IMR-90 (cell line): ENCODE results near the gene SFXN2. TPM values are rescaled to one million over a fixed set of nuclear protein-coding genes. Genes with fewer than 3 reads are reported as not detected.

ENCODE experiments used
- ATAC-seq: fragments of 200-7000 bp; cut with Tn5 transposase; 2 replicates; pipeline ENCODE4 v1.9.1; 2020; ENCODE audit warnings: low read depth, mild to moderate bottlenecking, moderate library complexity
- BruUV-seq: library from RNA; stranded (reverse); fragments of 400-500 nt; replicated peaks from 2 replicates; lab custom pipeline; 2021; lab: Mats Ljungman, UMichigan
- CTCF ChIA-PET: fragments of 300-600 bp; formaldehyde crosslinking; extraction: SDS; loops from one replicate; lab custom pipeline; 2021; ENCODE audit warnings: antibody characterized with exemption; lab: Yijun Ruan, JAX
- POLR2A ChIA-PET: fragments of 300-600 bp; sonication (Branson Sonifier 250); formaldehyde crosslinking; loops from one replicate; lab custom pipeline; 2022; ENCODE audit warnings: antibody characterized with exemption; ENCODE audit not compliant: unreplicated experiment; lab: Charles Lee
- DNase-seq: peaks from one replicate; pipeline ENCODE4 v3.0.0; 2013
- H2AFZ ChIP-seq: replicated peaks from 2 replicates; pipeline ENCODE3; 2013; ENCODE audit warnings: low read length, mild to moderate bottlenecking; ENCODE audit not compliant: poor library complexity
- H2AK5ac ChIP-seq: 2 replicates; pipeline ENCODE4 v1.6.1; 2013; ENCODE audit warnings: low read depth, low read length, inconsistent platforms
- H2AK9ac ChIP-seq: replicated peaks from 2 replicates; pipeline ENCODE3; 2013; ENCODE audit warnings: mild to moderate bottlenecking, low read depth, low read length, moderate library complexity; ENCODE audit not compliant: poor library complexity
- H2BK120ac ChIP-seq: 2 replicates; pipeline ENCODE4 v1.6.1; 2013; ENCODE audit warnings: low read depth, low read length, inconsistent platforms
- H2BK15ac ChIP-seq: 3 replicates; pipeline ENCODE4 v1.6.1; 2013; ENCODE audit warnings: low read depth, low read length, inconsistent platforms
- H2BK20ac ChIP-seq: 2 replicates; pipeline ENCODE4 v1.6.1; 2013; ENCODE audit warnings: low read depth, mild to moderate bottlenecking, inconsistent platforms, low read length, moderate library complexity
- H2BK5ac ChIP-seq: 2 replicates; pipeline ENCODE4 v1.6.1; 2013; ENCODE audit warnings: mild to moderate bottlenecking, low read depth, low read length, inconsistent platforms; ENCODE audit not compliant: poor library complexity, severe bottlenecking
- H3K14ac ChIP-seq: replicated peaks from 2 replicates; pipeline ENCODE4 v1.6.1; 2013; ENCODE audit warnings: low read depth, low read length, inconsistent platforms
- H3K18ac ChIP-seq: 2 replicates; pipeline ENCODE4 v1.6.1; 2013; ENCODE audit warnings: low read depth, low read length, control low read depth
- H3K23ac ChIP-seq: 2 replicates; pipeline ENCODE4 v1.6.1; 2013; ENCODE audit warnings: low read depth, low read length, inconsistent platforms
- H3K27ac ChIP-seq: 2 replicates; pipeline ENCODE4 v1.5.1; 2013; ENCODE audit warnings: mild to moderate bottlenecking, control low read depth, low read length; ENCODE audit not compliant: insufficient read depth
- H3K27me3 ChIP-seq: 2 replicates; pipeline ENCODE4 v1.6.1; 2013; ENCODE audit warnings: low read length; ENCODE audit not compliant: control insufficient read depth, insufficient read depth
- H3K36me3 ChIP-seq: 2 replicates; pipeline ENCODE4 v1.6.1; 2013; ENCODE audit warnings: low read length, mixed read lengths; ENCODE audit not compliant: control insufficient read depth, insufficient read depth
- H3K4ac ChIP-seq: 2 replicates; pipeline ENCODE4 v1.6.1; 2013; ENCODE audit warnings: low read depth, low read length, inconsistent platforms
- H3K4me1 ChIP-seq: 2 replicates; pipeline ENCODE4 v1.6.1; 2013; ENCODE audit warnings: low read length, mixed read lengths; ENCODE audit not compliant: control insufficient read depth, insufficient read depth
- H3K4me2 ChIP-seq: 2 replicates; pipeline ENCODE4 v1.6.1; 2013; ENCODE audit warnings: low read depth, mild to moderate bottlenecking, control low read depth, low read length, moderate library complexity
- H3K4me3 ChIP-seq: 2 replicates; pipeline ENCODE4 v1.5.1; 2013; ENCODE audit warnings: low read depth, mild to moderate bottlenecking, control low read depth, low read length, moderate library complexity; ENCODE audit not compliant: insufficient read depth
- H3K56ac ChIP-seq: 2 replicates; pipeline ENCODE4 v1.6.1; 2013; ENCODE audit warnings: low read length, inconsistent platforms; ENCODE audit not compliant: insufficient read depth; ENCODE audit errors: extremely low read depth
- H3K79me1 ChIP-seq, 2 experiments: 2 replicates each; pipeline ENCODE4 v1.6.1; 2013; ENCODE audit warnings: low read length in 2 of 2, inconsistent platforms in 1 of 2, low read depth in 1 of 2
- H3K9ac ChIP-seq: 2 replicates; pipeline ENCODE4 v1.6.1; 2013; ENCODE audit warnings: low read depth, low read length, control low read depth
- H3K9me1 ChIP-seq: 2 replicates; pipeline ENCODE4 v1.6.1; 2013; ENCODE audit warnings: low read length, inconsistent platforms; ENCODE audit not compliant: insufficient read depth
- H3K9me3 ChIP-seq: 2 replicates; pipeline ENCODE4 v1.6.1; 2013; ENCODE audit warnings: low read length; ENCODE audit not compliant: control insufficient read depth, insufficient read depth
- H4K20me1 ChIP-seq: 2 replicates; pipeline ENCODE4 v1.6.1; 2013; ENCODE audit warnings: low read length, inconsistent platforms; ENCODE audit not compliant: insufficient read depth
- H4K5ac ChIP-seq: 2 replicates; pipeline ENCODE4 v1.6.1; 2013; ENCODE audit warnings: mild to moderate bottlenecking, low read depth, low read length, control low read depth
- H4K8ac ChIP-seq, 2 experiments: 2 replicates each; pipeline ENCODE4 v1.6.1; 2013; ENCODE audit warnings: low read depth in 2 of 2, low read length in 2 of 2, control low read depth in 1 of 2, inconsistent platforms in 1 of 2
- H4K91ac ChIP-seq: 2 replicates; pipeline ENCODE4 v1.6.1; 2013; ENCODE audit warnings: low read depth, low read length, inconsistent platforms; ENCODE audit not compliant: insufficient read depth
- MAFK ChIP-seq: IDR thresholded peaks from 2 replicates; pipeline ENCODE4 v1.6.1; 2012; ENCODE audit warnings: low read depth, low read length, improper control_type of control experiment
- POLR2A ChIP-seq: IDR thresholded peaks from 2 replicates; pipeline ENCODE4 v1.6.1; 2012; ENCODE audit warnings: mild to moderate bottlenecking, low read depth, low read length
- RAD21 ChIP-seq: IDR thresholded peaks from 2 replicates; pipeline ENCODE4 v1.6.1; 2012; ENCODE audit warnings: low read length, improper control_type of control experiment
- RCOR1 ChIP-seq: IDR thresholded peaks from 2 replicates; pipeline ENCODE4 v1.6.1; 2012; ENCODE audit warnings: mild to moderate bottlenecking, low read length, improper control_type of control experiment; ENCODE audit not compliant: insufficient replicate concordance
- SMC3 ChIP-seq: fragments of 150-350 bp; IDR thresholded peaks from 2 replicates; pipeline ENCODE4 v1.6.1; 2016; ENCODE audit warnings: low read depth, mild to moderate bottlenecking, antibody characterized with exemption, low read length, moderate library complexity
- WGBS, 2 experiments: methylation state at CpG; one replicate each; pipeline versions ENCODE4 v1.1.5 to v1.1.7; 2013; ENCODE audit warnings: missing lambda C conversion rate in 2 of 2; ENCODE audit not compliant: insufficient read length in 1 of 2; ENCODE audit errors: extremely low coverage in 2 of 2; 5-methylcytosine and 5-hydroxymethylcytosine counted together
- dilution Hi-C: fragments of 300-500 bp; cut with HindIII; formaldehyde crosslinking; loops from one replicate; pipeline ENCODE4 v1.14.3; 2018; ENCODE audit warnings: low sequenced_read_pairs; ENCODE audit not compliant: unreplicated experiment
- in situ Hi-C: fragments of 300-500 bp; cut with MboI; formaldehyde crosslinking; loops from 3 replicates; pipeline ENCODE4 v1.14.3; 2019; ENCODE audit warnings: low sequenced_read_pairs, inconsistent platforms, mixed read lengths
- intact Hi-C: fragments of 100-400 bp; cut with micrococcal nuclease; formaldehyde crosslinking; loops from 2 replicates; pipeline ENCODE4 v1.10.0; 2022
- polyA plus RNA-seq, 3 experiments: library from polyadenylated mRNA; depleted of rRNA; stranded (reverse); fragments of >200 nt; gene quantifications; 2 replicates each; pipeline ENCODE4 v1.2.3, GENCODE V29; 2012; ENCODE audit warnings: low replicate concordance in 1 of 3
- total RNA-seq: library from RNA; depleted of rRNA; stranded (reverse); fragments of >200 nt; gene quantifications from 2 replicates; pipeline ENCODE4 v1.2.3, GENCODE V29; 2012
- TF ChIP-seq, protein P1 (sequence below): fragments of 150-350 bp; IDR thresholded peaks from 2 replicates; pipeline ENCODE4 v1.6.1; 2017; ENCODE audit warnings: mild to moderate bottlenecking, antibody characterized with exemption, low read length, low read depth
- TF ChIP-seq, protein P2 (sequence below): conservative IDR thresholded peaks from 2 replicates; pipeline ENCODE4 v1.5.1; 2012; ENCODE audit warnings: mild to moderate bottlenecking, low read depth, low read length, improper control_type of control experiment

Gene SFXN2
- total and polyA plus RNA-seq, 2 of the 4 experiments (the other 2 are of a cell fraction), result 6.9 to 11.7 TPM

DNA sequence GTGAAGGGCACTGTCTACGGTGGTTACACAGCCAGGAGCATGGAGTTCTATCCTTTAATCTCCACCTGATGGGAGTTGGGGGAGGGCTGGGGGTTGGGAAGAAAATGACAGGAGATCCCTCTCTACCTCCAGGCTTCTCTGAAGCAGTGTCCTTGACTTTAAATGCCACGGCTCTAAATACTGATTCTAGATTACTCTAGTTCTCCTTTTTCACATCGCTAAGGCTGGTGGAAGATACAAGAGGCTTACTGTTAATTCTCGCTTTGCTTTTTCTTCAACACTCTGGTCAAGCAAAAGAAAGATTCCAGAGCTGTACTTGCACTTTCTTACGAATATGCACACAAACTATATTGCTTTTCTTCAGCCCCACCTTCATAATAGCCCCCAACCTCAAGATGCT is 30.7 kb upstream of the SFXN2 start:
- Histone ChIP-seq H3K4me3 (no peak overlapping the region), H3K14ac (no peak overlapping the region), H2BK20ac (no peak overlapping the region), H2AK9ac (no peak overlapping the region), H2BK5ac (no peak overlapping the region), H3K18ac (no peak overlapping the region), H3K79me1 (peaks cover 1 to 12% of the 10 kb centered on the region in 2 experiments; a peak in 2 of 4 replicates), H4K5ac (no peak overlapping the region), H3K36me3 (peaks cover 16% of the 10 kb centered on the region), H3K9me1 (peaks cover 12% of the 10 kb centered on the region), H3K4ac (no peak overlapping the region), H2BK120ac (no peak overlapping the region), H3K9me3 (no peaks in the 10 kb centered on the region), H3K23ac (peak overlapping the region; percentile 13; the same call in 1 of the 2 replicates), H3K4me2 (no peak overlapping the region), H3K4me1 (peaks cover 8% of the 10 kb centered on the region), H3K56ac (no peak overlapping the region), H3K27ac (no peak overlapping the region), H2AK5ac (no peak overlapping the region), H3K9ac (no peak overlapping the region), H4K91ac (no peak overlapping the region), H4K8ac (no peak overlapping the region), H2AFZ (no peak overlapping the region), H2BK15ac (no peak overlapping the region), H4K20me1 (no peaks in the 10 kb centered on the region), H3K27me3 (no peaks in the 10 kb centered on the region)
- intact Hi-C loops, result no loop called here
- no peak for DNase-seq
- 98% methylated on average over 4 of the region's 5 CpGs; no CpG with 5 or more reads in 1 of the 2 experiments for WGBS, 2 experiments
- dilution Hi-C loops, result no loop called here
- in situ Hi-C loops, result no loop called here
- TF ChIP-seq RAD21 (no peak), SMC3 (no peak), POLR2A (no peak), RCOR1 (no peak), MAFK (no peak)
- TF ChIP-seq, protein P1, sequence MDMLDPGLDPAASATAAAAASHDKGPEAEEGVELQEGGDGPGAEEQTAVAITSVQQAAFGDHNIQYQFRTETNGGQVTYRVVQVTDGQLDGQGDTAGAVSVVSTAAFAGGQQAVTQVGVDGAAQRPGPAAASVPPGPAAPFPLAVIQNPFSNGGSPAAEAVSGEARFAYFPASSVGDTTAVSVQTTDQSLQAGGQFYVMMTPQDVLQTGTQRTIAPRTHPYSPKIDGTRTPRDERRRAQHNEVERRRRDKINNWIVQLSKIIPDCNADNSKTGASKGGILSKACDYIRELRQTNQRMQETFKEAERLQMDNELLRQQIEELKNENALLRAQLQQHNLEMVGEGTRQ, result no peak
- TF ChIP-seq, protein P2, sequence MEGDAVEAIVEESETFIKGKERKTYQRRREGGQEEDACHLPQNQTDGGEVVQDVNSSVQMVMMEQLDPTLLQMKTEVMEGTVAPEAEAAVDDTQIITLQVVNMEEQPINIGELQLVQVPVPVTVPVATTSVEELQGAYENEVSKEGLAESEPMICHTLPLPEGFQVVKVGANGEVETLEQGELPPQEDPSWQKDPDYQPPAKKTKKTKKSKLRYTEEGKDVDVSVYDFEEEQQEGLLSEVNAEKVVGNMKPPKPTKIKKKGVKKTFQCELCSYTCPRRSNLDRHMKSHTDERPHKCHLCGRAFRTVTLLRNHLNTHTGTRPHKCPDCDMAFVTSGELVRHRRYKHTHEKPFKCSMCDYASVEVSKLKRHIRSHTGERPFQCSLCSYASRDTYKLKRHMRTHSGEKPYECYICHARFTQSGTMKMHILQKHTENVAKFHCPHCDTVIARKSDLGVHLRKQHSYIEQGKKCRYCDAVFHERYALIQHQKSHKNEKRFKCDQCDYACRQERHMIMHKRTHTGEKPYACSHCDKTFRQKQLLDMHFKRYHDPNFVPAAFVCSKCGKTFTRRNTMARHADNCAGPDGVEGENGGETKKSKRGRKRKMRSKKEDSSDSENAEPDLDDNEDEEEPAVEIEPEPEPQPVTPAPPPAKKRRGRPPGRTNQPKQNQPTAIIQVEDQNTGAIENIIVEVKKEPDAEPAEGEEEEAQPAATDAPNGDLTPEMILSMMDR, result no peak
- ChIA-PET POLR2A (no interaction called here), CTCF (no interaction called here)
- ATAC-seq, result no peak
- BruUV-seq, result no TSS peak
